Activated CD4-positive, alpha-beta T cell treated with anti-CD3 and anti-CD28 coated beads, Interleukin-2, amount 10 ng/mL, durations not matched to agents 24 days and 14 days (primary cell): ENCODE measurements around the gene IFNG. TPM values are rescaled to one million over a fixed set of nuclear protein-coding genes. Genes with fewer than 3 reads are reported as not detected.

Experiments
- total RNA-seq: library from RNA; stranded (reverse); gene quantifications from 2 replicates; pipeline ENCODE4 v1.2.3, GENCODE V29; 2022

Gene IFNG
- total RNA-seq, 1 donor from 2014 or later: 285 TPM

Other genes starting within 250 kb of the IFNG start
- not detected in 2 replicates for gene IFNG-AS1, start 170.3 kb downstream of the IFNG start, total RNA-seq
- gene IL26, start 66.1 kb upstream of the IFNG start, total RNA-seq: 6.9 and 7.7 TPM in 2 replicates
- gene IL22, start 93.9 kb upstream of the IFNG start, total RNA-seq: 2.4 and 3.1 TPM in 2 replicates
- gene MDM1, start 172.6 kb upstream of the IFNG start, total RNA-seq: 23.2 and 24.9 TPM in 2 replicates